ENCODE measurements around the gene FNDC3A. TPM values are rescaled to one million over a fixed set of nuclear protein-coding genes. Genes with fewer than 3 reads are reported as not detected.
"Not testable (repeated sequence)": the region's sequence is repeated elsewhere in the genome, so short reads cannot be mapped to it uniquely, and the experiment has no call there.

FNDC3A gene
- total RNA-seq, 2 experiments from 2014 or later: 21.1 to 21.6 TPM

DNA sequence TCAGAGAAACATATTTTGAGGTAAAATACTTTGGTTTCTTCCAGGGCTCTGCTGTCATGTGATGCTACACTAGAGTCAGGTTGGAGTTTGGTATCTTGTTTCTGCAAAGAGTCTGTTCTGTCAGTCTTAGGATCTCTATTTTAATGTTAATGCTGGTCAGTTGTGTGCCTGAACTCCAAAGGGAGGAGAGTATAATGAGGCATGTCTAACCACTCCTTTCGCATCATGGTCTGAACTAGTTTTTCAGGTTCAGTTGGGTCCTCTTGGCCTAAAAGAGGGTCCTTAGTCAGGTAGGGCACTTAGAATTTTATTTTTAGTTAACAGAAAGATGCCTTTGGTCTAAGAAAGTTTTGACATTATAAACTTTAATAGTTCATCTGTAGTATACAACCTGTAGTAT lies 78.2 kb downstream of the FNDC3A start:
- CTCF ChIA-PET: no interaction called here
- intact Hi-C loops (cut with micrococcal nuclease): no loop called here
- no peak for DNase-seq
- H3K27me3 Mint-ChIP-seq: no peaks in the 10 kb centered on the region
- POLR2A ChIA-PET: no interaction called here
- peaks cover 3% of the 10 kb centered on the region for H3K4me1 Mint-ChIP-seq (ENCODE audit: low read depth)
- no peak overlapping the region for H3K4me3 Mint-ChIP-seq
- H3K36me3 Mint-ChIP-seq: peaks cover 29% of the 10 kb centered on the region
- H3K9me3 Mint-ChIP-seq: no peaks in the 10 kb centered on the region
- H3K27ac Mint-ChIP-seq: no peak overlapping the region

DNA sequence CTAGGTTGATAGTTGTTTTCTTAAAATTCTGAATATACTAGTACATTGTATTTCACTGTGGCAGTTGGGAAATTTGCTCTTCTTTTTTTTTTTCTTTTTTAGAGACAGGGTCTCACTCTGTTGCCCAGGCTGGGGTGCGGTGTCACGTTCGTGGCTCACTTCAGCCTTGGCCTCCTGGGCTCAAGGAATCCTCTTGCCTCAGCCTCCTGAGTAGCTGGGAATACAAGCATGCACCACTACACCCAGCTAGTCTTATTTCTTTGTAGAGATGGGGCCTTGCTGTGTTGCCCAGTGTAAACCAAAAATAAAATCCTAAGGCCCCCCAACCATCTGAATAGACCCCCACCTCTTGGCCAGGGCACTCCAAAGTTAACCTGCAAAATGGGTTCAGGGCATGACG lies 79.3 kb downstream of the FNDC3A start:
- no peak overlapping the region for H3K4me3 Mint-ChIP-seq
- no peak overlapping the region for H3K27ac Mint-ChIP-seq
- peaks cover 27% of the 10 kb centered on the region for H3K36me3 Mint-ChIP-seq
- ChIA-PET POLR2A (no interaction called here), CTCF (no interaction called here)
- no peaks in the 10 kb centered on the region for H3K4me1 Mint-ChIP-seq (ENCODE audit: low read depth)
- no peak for DNase-seq
- no peaks in the 10 kb centered on the region for H3K9me3 Mint-ChIP-seq
- intact Hi-C loops (cut with micrococcal nuclease): no loop called here
- H3K27me3 Mint-ChIP-seq: no peaks in the 10 kb centered on the region

DNA sequence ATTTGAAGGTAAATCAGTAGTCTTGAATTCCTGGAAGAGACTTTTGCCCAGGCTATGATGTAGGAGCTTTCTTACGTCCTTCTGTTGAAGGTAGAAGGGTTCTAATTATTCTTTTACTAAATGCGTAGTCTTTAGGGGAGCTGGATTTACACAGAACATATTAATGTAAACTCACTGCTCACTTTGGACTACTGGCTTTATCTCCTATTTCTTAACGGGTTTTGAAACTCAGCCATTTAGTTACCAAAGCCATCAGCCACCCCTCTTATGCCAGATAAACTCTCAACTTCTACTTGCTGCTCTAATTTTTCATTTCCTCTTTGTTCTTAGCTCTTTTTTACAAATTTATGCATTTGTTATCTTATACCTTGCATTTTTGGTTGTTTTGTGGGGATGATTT lies 81.5 kb downstream of the FNDC3A start:
- no peak for DNase-seq
- no peaks in the 10 kb centered on the region for H3K9me3 Mint-ChIP-seq
- H3K27me3 Mint-ChIP-seq: no peaks in the 10 kb centered on the region
- peaks cover 20% of the 10 kb centered on the region for H3K36me3 Mint-ChIP-seq
- ChIA-PET POLR2A (no interaction called here), CTCF (no interaction called here)
- H3K4me1 Mint-ChIP-seq (ENCODE audit: low read depth): peaks cover 5% of the 10 kb centered on the region
- intact Hi-C loops (cut with micrococcal nuclease): no loop called here
- no peak overlapping the region for H3K4me3 Mint-ChIP-seq
- no peak overlapping the region for H3K27ac Mint-ChIP-seq

DNA sequence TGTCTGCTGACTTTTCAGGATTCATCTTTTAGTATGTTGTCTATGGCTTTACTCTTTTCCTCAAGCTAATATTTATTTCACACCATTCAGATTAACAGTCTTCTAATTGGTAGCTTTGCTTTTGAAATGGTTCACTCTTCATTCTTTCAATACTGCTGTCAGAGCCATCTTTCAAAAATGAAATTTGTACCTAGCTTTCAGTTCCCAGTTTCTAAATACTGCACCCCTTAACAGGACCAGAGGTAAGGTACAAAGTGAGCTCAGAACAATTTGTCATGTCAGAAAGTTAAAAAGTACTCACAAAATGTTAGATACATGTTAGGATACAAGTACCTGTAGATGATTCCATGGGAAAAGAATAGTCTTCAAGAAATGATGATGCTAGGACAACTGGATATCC lies 83.0 kb downstream of the FNDC3A start:
- intact Hi-C loops (cut with micrococcal nuclease): no loop called here
- no peak overlapping the region for H3K4me3 Mint-ChIP-seq
- ChIA-PET POLR2A (interaction anchor here (0.6 kb wide), 1 partner anchor 559 kb away, joined by 3 read pairs; no protein-coding TSS in a partner anchor), CTCF (no interaction called here)
- H3K4me1 Mint-ChIP-seq (ENCODE audit: low read depth): peaks cover 9% of the 10 kb centered on the region
- no peak overlapping the region for H3K27ac Mint-ChIP-seq
- H3K9me3 Mint-ChIP-seq: no peaks in the 10 kb centered on the region
- H3K27me3 Mint-ChIP-seq: no peaks in the 10 kb centered on the region
- no peak for DNase-seq
- H3K36me3 Mint-ChIP-seq: peaks cover 20% of the 10 kb centered on the region

DNA sequence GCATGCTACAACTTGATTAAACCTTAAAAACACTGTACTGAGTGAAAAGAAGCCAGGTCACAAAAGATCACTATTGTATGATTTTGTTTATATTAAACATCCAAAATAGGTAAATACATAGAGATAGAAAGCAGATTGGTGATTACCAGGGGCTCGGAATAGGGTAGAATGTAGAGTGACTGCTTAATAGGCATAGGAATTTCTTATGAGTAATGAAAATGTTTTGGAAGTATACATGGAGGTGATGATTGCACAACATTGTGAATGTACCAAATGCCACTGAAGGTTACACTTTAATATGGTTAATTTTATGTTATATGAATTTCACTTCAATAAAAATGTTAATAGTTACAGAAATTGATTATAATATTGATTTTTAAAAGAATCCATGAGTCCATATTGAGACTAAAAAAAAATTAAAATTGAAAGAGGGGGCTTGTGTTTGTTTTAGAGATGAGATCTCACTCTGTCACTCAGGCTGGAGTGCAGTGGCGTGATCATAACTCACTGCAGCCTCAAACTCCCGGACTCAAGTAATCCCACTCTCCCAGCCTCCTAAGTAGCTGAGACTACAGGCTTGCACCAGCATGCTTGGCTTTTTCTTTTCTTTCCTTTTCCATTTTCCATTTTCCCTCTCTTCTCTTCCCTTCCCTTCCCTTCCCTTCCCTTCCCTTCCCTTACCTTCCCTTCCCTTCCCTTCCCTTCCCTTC lies 85.1 kb downstream of the FNDC3A start:
- Mint-ChIP-seq H3K9me3 (no peaks in the 10 kb centered on the region), H3K27ac (no peak overlapping the region), H3K36me3 (peaks cover 14% of the 10 kb centered on the region), H3K4me3 (no peak overlapping the region), H3K27me3 (no peaks in the 10 kb centered on the region), H3K4me1 (ENCODE audit: low read depth) (peaks cover 9% of the 10 kb centered on the region)
- CTCF ChIA-PET: no interaction called here
- DNase-seq: no peak
- POLR2A ChIA-PET: no interaction called here
- intact Hi-C loops (cut with micrococcal nuclease): no loop called here

DNA sequence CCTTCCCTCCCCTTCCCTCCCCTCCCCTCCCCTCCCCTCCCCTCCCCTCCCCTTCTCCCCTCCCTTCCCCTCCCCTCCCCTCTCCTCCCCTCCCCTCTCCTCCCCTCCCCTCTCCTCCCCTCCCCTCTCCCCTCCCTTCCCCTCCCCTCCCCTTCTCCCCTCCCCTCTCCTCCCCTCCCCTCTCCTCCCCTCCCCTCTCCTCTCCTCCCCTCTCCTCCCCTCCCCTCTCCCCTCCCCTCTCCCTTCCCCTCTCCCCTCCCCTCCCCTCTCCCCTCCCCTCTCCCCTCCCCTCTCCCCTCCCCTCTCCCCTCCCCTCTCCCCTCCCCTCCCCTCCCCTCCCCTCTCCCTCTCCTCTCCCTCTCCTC lies 85.7 kb downstream of the FNDC3A start:
- DNase-seq; H3K27ac Mint-ChIP-seq; H3K9me3 Mint-ChIP-seq; POLR2A ChIA-PET; H3K27me3 Mint-ChIP-seq; CTCF ChIA-PET; intact Hi-C loops (cut with micrococcal nuclease); H3K4me1 Mint-ChIP-seq (ENCODE audit: low read depth); H3K4me3 Mint-ChIP-seq: not testable (repeated sequence)
- peaks cover 12% of the 10 kb centered on the region for H3K36me3 Mint-ChIP-seq

DNA sequence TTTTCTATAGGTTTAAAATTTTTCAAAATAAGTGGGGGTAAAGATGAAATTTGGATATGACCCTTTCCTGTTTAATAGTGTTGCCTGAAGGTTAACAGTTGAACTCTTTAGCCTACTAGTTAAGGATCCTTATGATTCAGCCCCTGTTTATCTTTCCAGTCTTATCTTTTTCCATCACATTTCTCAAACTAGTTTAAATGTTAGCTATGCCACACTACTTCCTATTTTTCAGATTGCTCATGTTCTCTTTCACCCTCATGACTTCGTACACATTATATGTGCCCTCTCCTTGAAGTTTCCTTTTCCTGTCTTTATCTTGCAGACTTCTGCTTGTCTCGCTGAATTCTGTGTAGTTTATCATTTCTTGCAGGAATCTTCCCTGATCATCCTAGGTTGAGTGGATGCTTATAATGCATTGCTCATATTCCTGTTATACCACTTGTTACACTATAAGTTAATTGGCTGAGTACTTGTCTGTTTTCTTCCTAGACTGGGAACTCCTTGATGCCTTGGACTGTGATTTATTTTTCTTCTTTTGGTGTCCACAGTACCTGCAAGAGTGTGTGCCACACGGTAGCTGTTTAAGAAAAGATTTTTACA lies 86.7 kb downstream of the FNDC3A start:
- Mint-ChIP-seq H3K36me3 (peaks cover 10% of the 10 kb centered on the region), H3K4me1 (ENCODE audit: low read depth) (peaks cover 9% of the 10 kb centered on the region), H3K27ac (no peak overlapping the region), H3K27me3 (no peaks in the 10 kb centered on the region), H3K9me3 (no peaks in the 10 kb centered on the region), H3K4me3 (no peak overlapping the region)
- CTCF ChIA-PET: no interaction called here
- DNase-seq: no peak
- intact Hi-C loops (cut with micrococcal nuclease): no loop called here
- POLR2A ChIA-PET: no interaction called here

DNA sequence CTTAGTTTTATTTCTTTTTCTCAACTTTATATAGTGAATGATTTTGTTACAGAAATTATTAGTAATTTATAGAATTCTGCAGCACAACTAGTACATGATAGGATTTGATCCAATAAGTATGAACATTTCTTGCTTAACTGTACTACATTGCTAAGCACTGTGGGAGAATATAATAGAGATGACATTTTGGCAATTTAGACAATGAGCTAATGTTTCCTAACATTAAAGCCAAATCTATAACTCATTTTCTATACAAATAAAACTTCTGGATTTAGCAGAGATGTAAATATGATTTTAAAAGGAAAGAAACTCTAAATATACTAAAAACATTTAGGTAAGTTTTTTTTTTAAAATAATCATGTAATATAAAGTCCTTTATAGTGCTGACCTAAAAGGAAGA lies 87.3 kb downstream of the FNDC3A start:
- Mint-ChIP-seq H3K4me1 (ENCODE audit: low read depth) (peaks cover 9% of the 10 kb centered on the region), H3K36me3 (peaks cover 13% of the 10 kb centered on the region), H3K27ac (no peak overlapping the region), H3K9me3 (no peaks in the 10 kb centered on the region), H3K27me3 (no peaks in the 10 kb centered on the region), H3K4me3 (no peak overlapping the region)
- intact Hi-C loops (cut with micrococcal nuclease): no loop called here
- no peak for DNase-seq
- ChIA-PET POLR2A (no interaction called here), CTCF (interaction anchor here (0.9 kb wide), 1 partner anchor 15 kb away, joined by 4 read pairs; no protein-coding TSS in a partner anchor)

DNA sequence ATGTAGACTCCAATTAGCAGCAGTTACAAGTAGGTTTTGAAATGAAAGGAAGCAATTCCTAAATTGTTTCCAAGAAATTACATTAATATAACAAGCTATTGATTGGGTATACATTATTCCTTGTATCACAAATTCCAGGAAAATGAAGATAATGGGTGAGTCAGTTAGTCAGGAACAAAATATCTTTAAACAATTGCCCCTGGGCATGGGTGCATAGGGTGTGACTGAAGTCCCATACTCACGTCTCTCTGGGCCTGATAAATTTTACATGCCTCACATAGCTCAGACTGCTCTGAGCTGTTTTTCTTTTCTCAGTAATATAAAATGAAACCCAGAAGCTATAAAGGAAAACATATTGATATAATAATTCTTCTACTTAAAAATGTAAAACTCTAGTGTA lies 87.8 kb downstream of the FNDC3A start:
- no peaks in the 10 kb centered on the region for H3K27me3 Mint-ChIP-seq
- POLR2A ChIA-PET: no interaction called here
- CTCF ChIA-PET: interaction anchor here (0.9 kb wide), 1 partner anchor 14 kb away, joined by 4 read pairs; no protein-coding TSS in a partner anchor
- no peak for DNase-seq
- no peak overlapping the region for H3K4me3 Mint-ChIP-seq
- peaks cover 9% of the 10 kb centered on the region for H3K4me1 Mint-ChIP-seq (ENCODE audit: low read depth)
- H3K9me3 Mint-ChIP-seq: no peaks in the 10 kb centered on the region
- H3K27ac Mint-ChIP-seq: no peak overlapping the region
- peaks cover 11% of the 10 kb centered on the region for H3K36me3 Mint-ChIP-seq
- intact Hi-C loops (cut with micrococcal nuclease): no loop called here

DNA sequence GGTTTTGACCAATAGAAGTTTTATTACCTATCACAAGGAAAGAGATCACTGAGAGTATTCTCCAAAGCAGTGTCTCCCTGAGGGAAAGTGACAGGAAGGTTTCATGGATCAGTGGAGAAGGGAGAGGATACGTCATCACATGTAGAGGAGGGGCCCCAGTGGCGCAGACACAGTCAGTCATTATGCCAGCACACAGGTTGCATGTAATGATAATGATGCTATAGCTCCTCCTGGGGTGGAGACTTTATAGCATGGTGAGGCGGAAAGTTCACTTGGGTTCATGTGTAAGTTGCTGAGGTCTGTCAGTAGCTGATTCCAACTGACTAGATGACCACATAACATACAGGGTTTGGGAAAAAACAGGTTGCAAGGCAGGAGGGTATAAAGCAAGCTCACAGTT lies 88.8 kb downstream of the FNDC3A start:
- ChIA-PET CTCF (no interaction called here), POLR2A (no interaction called here)
- Mint-ChIP-seq H3K4me1 (ENCODE audit: low read depth) (peaks cover 9% of the 10 kb centered on the region), H3K4me3 (no peak overlapping the region), H3K27ac (no peak overlapping the region), H3K9me3 (no peaks in the 10 kb centered on the region), H3K36me3 (peaks cover 9% of the 10 kb centered on the region), H3K27me3 (no peaks in the 10 kb centered on the region)
- intact Hi-C loops (cut with micrococcal nuclease): no loop called here
- DNase-seq: no peak

DNA sequence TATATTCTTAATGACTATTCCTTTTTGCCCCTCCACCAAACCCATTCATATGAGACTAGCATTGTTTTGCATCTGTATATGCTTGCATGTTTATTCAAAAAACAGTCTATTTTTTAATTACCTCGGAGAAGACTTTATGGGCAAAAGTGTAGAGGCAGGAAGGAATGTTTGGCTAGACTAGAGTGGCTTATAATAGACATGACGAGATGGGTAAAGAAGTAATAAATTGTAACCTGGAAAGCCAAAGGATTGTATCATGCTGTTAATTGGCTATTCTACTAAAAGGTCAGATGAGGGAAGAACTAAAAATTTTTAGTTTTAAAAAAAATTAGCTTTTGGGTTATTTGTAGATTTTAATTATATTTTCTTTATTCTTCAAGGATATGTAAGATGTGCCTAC lies 91.1 kb downstream of the FNDC3A start:
- ChIA-PET CTCF (no interaction called here), POLR2A (no interaction called here)
- no peaks in the 10 kb centered on the region for H3K9me3 Mint-ChIP-seq
- H3K27me3 Mint-ChIP-seq: no peaks in the 10 kb centered on the region
- no peak overlapping the region for H3K4me3 Mint-ChIP-seq
- DNase-seq: no peak
- intact Hi-C loops (cut with micrococcal nuclease): no loop called here
- peaks cover 14% of the 10 kb centered on the region for H3K4me1 Mint-ChIP-seq (ENCODE audit: low read depth)
- peaks cover 18% of the 10 kb centered on the region for H3K36me3 Mint-ChIP-seq
- H3K27ac Mint-ChIP-seq: no peak overlapping the region

DNA sequence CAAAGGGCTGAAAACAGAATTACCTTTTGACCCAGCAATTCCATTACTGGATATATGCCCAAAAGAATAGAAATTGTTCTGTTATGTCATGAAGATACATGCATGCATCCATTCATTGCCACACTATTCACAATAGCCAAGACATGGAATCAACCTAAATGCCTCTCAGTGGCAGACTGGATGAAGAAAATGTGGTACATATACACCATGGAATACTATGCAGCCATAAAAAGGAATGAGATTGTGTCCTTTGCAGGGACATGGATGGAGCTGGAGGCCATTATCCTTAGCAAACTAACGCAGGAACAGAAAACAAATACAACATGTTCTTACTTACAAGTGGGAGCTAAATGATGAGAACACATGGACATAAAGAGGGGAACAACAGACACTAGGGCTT lies 92.8 kb downstream of the FNDC3A start:
- H3K9me3 Mint-ChIP-seq; H3K4me3 Mint-ChIP-seq; intact Hi-C loops (cut with micrococcal nuclease); H3K4me1 Mint-ChIP-seq (ENCODE audit: low read depth); CTCF ChIA-PET; POLR2A ChIA-PET; DNase-seq; H3K27ac Mint-ChIP-seq; H3K27me3 Mint-ChIP-seq: not testable (repeated sequence)
- H3K36me3 Mint-ChIP-seq: peaks cover 21% of the 10 kb centered on the region

DNA sequence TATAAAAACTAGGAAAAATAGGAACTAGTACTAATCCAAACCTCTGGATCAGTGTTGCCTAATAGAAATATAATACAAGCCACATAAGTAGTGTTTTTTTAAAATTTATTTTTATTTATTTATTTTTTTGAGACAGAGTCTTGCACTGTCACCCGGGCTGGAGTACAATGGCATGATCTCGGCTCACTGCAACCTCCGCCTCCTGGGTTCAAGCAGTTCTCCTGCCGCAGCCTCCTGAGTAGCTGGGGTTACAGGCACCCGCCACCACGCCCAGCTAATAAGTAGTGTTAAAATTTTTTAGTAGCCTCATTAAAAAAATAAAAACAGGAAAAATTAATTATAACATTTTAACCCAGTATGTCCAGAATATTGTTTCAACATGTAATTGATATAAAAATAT lies 94.3 kb downstream of the FNDC3A start:
- H3K4me1 Mint-ChIP-seq (ENCODE audit: low read depth); H3K27me3 Mint-ChIP-seq: not testable (repeated sequence)

More for the DNA sequence above, 94.3 kb downstream of the FNDC3A start:
- peaks cover 21% of the 10 kb centered on the region for H3K36me3 Mint-ChIP-seq
- H3K27ac Mint-ChIP-seq; DNase-seq; H3K4me3 Mint-ChIP-seq; H3K9me3 Mint-ChIP-seq; CTCF ChIA-PET; intact Hi-C loops (cut with micrococcal nuclease); POLR2A ChIA-PET: not testable (repeated sequence)
